ENCODE results near the gene ITGA2. TPM values are rescaled to one million over a fixed set of nuclear protein-coding genes. Genes with fewer than 3 reads are reported as not detected.

The ITGA2 gene
- total RNA-seq, 1 donor from 2014 or later: 35.0 TPM

DNA sequence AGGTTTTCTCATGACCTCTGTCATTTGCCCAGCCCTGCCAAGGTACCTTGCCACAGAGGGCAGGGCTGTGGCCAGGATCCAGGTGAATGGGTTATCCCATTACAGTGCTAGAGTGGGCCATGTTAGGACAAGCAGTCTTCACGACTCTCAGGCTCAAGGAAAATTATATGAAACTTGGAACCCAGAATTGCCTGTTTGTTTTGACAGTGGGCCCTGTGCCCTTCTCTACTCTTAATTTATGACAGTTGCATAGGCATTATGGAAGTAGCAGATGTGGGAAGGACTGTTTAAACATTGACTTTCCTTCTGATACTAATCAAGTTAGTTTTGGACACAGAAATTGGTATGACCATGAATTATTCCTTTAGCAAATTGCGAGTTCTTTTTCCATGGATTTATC lies 41.7 kb downstream of the ITGA2 start:
- DNase-seq (ENCODE audit: low read depth): no peak
- no peak overlapping the region for H3K4me3 ChIP-seq (ENCODE audit: low read depth, low read length)
- no peak for FAIRE-seq
- no peaks in the 10 kb centered on the region for H3K27me3 ChIP-seq (ENCODE audit: control insufficient read depth, insufficient read depth, low read length)
- TF ChIP-seq, protein P1, sequence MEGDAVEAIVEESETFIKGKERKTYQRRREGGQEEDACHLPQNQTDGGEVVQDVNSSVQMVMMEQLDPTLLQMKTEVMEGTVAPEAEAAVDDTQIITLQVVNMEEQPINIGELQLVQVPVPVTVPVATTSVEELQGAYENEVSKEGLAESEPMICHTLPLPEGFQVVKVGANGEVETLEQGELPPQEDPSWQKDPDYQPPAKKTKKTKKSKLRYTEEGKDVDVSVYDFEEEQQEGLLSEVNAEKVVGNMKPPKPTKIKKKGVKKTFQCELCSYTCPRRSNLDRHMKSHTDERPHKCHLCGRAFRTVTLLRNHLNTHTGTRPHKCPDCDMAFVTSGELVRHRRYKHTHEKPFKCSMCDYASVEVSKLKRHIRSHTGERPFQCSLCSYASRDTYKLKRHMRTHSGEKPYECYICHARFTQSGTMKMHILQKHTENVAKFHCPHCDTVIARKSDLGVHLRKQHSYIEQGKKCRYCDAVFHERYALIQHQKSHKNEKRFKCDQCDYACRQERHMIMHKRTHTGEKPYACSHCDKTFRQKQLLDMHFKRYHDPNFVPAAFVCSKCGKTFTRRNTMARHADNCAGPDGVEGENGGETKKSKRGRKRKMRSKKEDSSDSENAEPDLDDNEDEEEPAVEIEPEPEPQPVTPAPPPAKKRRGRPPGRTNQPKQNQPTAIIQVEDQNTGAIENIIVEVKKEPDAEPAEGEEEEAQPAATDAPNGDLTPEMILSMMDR (IDR thresholded peaks at IDR 0.05; ENCODE audit: insufficient read depth, low read length, severe bottlenecking): no peak
- H3K36me3 ChIP-seq (ENCODE audit: control insufficient read depth, insufficient read depth, low read length): no peaks in the 10 kb centered on the region

DNA sequence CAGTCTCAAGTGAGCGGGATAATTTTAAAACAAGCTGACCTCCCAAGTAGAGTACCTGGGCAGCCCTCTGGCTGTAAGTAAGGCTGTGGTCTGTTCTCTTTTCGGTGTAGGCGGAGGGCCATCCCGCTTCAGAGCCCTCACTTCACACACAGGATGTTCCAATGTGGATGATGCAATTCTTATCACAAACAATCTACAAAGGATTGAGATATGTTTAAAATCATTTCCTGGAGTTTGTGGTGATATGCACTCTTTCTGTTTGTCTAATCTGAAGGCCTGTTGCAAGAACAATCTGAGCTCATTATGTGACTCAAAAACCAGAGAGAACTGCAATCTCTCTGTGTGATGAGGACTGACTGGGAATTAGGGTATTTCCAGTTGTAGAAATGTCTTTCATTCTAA lies 42.5 kb downstream of the ITGA2 start:
- DNase-seq (ENCODE audit: low read depth): peak; percentile 93
- no peak for FAIRE-seq

DNA sequence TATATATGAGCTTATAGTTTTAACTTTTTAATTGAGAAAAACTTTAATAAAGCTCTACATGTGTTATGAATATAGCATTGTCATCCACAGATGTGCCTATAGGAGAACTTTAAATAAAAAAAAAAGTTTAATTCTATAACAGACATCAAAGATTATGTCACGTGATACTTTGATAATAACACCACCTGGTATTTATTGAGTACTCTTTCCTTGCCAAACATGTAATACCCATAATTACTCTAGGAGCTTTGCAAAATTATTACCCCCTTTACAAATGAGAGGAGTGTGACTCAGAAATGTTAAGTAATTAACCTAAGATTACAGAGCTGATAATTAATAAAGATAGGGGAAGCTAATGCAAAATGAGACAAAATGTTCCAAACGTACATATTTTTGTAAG lies 43.0 kb downstream of the ITGA2 start:
- no peaks in the 10 kb centered on the region for H3K27me3 ChIP-seq (ENCODE audit: control insufficient read depth, insufficient read depth, low read length)
- FAIRE-seq (no peak), DNase-seq (ENCODE audit: low read depth) (no peak)
- TF ChIP-seq, protein P1 (IDR thresholded peaks at IDR 0.05; ENCODE audit: insufficient read depth, low read length, severe bottlenecking): no peak
- no peak overlapping the region for H3K4me3 ChIP-seq (ENCODE audit: low read depth, low read length)
- no peaks in the 10 kb centered on the region for H3K36me3 ChIP-seq (ENCODE audit: control insufficient read depth, insufficient read depth, low read length)

More for the DNA sequence above, 42.5 kb downstream of the ITGA2 start:
- Histone ChIP-seq H3K36me3 (ENCODE audit: control insufficient read depth, insufficient read depth, low read length) (no peaks in the 10 kb centered on the region), H3K4me3 (ENCODE audit: low read depth, low read length) (no peak overlapping the region), H3K27me3 (ENCODE audit: control insufficient read depth, insufficient read depth, low read length) (no peaks in the 10 kb centered on the region)
- TF ChIP-seq, protein P1 (IDR thresholded peaks at IDR 0.05; ENCODE audit: insufficient read depth, low read length, severe bottlenecking): no peak

DNA sequence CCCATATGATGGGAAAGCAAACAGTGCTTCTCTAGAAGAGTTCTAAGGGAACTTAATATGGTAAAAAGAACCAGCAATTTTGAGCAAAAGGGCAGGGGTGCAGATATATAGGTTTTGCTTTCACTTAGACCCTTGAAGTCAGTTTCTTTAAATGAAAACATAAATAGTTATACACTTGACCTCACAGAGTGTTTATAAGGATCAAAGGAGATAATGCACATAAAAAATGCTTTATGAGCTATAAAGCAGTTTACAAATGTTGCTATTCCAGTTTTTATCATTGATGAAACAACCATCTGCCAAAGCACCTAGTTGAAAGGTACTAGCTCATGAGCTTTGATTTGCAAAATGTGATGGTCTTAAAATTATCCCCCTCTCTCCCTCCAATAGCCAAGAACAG lies 45.7 kb downstream of the ITGA2 start:
- Histone ChIP-seq H3K27me3 (ENCODE audit: control insufficient read depth, insufficient read depth, low read length) (no peaks in the 10 kb centered on the region), H3K4me3 (ENCODE audit: low read depth, low read length) (no peak overlapping the region), H3K36me3 (ENCODE audit: control insufficient read depth, insufficient read depth, low read length) (no peaks in the 10 kb centered on the region)
- FAIRE-seq (no peak), DNase-seq (ENCODE audit: low read depth) (no peak)
- TF ChIP-seq, protein P1 (IDR thresholded peaks at IDR 0.05; ENCODE audit: insufficient read depth, low read length, severe bottlenecking): no peak

DNA sequence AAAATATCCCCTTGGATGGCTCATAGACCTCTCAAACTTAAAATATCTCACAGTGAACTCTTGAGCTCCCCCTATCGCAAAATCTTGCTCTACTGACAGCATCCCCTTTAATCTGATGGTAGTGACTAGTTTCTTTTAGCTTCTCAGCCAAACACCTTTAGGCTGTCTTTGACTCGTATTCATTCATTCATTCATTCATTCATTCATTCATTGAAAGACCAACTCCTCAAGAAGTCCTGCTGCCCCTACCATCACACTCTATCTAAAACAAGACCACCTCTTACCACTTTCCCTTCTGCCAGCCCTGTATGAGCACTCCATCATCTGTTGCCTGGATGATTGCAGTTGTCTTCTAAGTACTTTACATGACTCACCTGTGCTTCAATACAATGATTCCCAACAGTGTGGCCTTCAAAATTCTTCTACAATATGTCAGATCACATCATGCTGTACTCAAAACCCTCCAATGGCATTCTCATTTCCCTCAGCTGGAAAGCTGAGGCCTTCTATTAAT lies 46.8 kb downstream of the ITGA2 start:
- TF ChIP-seq, protein P1 (IDR thresholded peaks at IDR 0.05; ENCODE audit: insufficient read depth, low read length, severe bottlenecking): no peak
- peak; percentile 88 for FAIRE-seq
- no peak overlapping the region for H3K4me3 ChIP-seq (ENCODE audit: low read depth, low read length)
- peak; percentile 100 for DNase-seq (ENCODE audit: low read depth)
- H3K27me3 ChIP-seq (ENCODE audit: control insufficient read depth, insufficient read depth, low read length): no peaks in the 10 kb centered on the region
- H3K36me3 ChIP-seq (ENCODE audit: control insufficient read depth, insufficient read depth, low read length): no peaks in the 10 kb centered on the region
